Smooth muscle cell (in vitro differentiated cells): Measurements from ENCODE around the gene DGKB. TPM values are rescaled to one million over a fixed set of nuclear protein-coding genes. Genes with fewer than 3 reads are reported as not detected.

Experiments
- DNase-seq: peaks from one replicate; lab custom pipeline; 2025; ENCODE audit not compliant: unreplicated experiment; lab: John Stamatoyannopoulos, UW
- H2AFZ ChIP-seq: fragments of 200-600 bp; sonication (generic); 2 replicates; pipeline ENCODE4 v1.6.0; 2016; ENCODE audit warnings: antibody characterized with exemption, low read depth, mild to moderate bottlenecking
- H3F3A ChIP-seq: fragments of 200-600 bp; sonication (generic); 2 replicates; pipeline ENCODE4 v1.6.0; 2017; ENCODE audit warnings: antibody characterized with exemption, low read depth
- H3K27ac ChIP-seq: fragments of 200-600 bp; sonication (generic); 2 replicates; pipeline ENCODE4 v1.5.1; 2016; ENCODE audit warnings: low read depth, mild to moderate bottlenecking
- H3K27me3 ChIP-seq: fragments of 200-600 bp; sonication (generic); 2 replicates; pipeline ENCODE4 v1.6.1; 2016; ENCODE audit warnings: low read depth, mild to moderate bottlenecking
- H3K36me3 ChIP-seq: fragments of 200-600 bp; sonication (generic); 2 replicates; pipeline ENCODE4 v1.5.1; 2016; ENCODE audit warnings: low read depth
- H3K4me1 ChIP-seq: fragments of 200-600 bp; sonication (generic); 2 replicates; pipeline ENCODE4 v1.5.1; 2016; ENCODE audit warnings: low read depth
- H3K4me2 ChIP-seq: fragments of 200-600 bp; sonication (generic); 2 replicates; pipeline ENCODE4 v1.6.0; 2016; ENCODE audit warnings: mild to moderate bottlenecking
- H3K4me3 ChIP-seq: fragments of 200-600 bp; sonication (generic); 2 replicates; pipeline ENCODE4 v1.5.1; 2016; ENCODE audit warnings: mild to moderate bottlenecking
- H3K79me2 ChIP-seq: fragments of 200-600 bp; sonication (generic); 2 replicates; pipeline ENCODE4 v1.6.0; 2016; ENCODE audit warnings: low read depth, mild to moderate bottlenecking
- H3K9ac ChIP-seq: fragments of 200-600 bp; sonication (generic); 2 replicates; pipeline ENCODE4 v1.6.0; 2016; ENCODE audit warnings: low read depth
- H3K9me3 ChIP-seq: fragments of 200-600 bp; sonication (generic); replicated peaks from 2 replicates; pipeline ENCODE4 v1.5.1; 2016; ENCODE audit warnings: low read depth
- H4K20me1 ChIP-seq: fragments of 200-600 bp; sonication (generic); 2 replicates; pipeline ENCODE4 v1.6.0; 2016; ENCODE audit warnings: low read depth
- WGBS: methylation state at CpG from one replicate; pipeline ENCODE4 v1.1.7; 2016; ENCODE audit warnings: low lambda C conversion rate; 5-methylcytosine and 5-hydroxymethylcytosine counted together
- polyA plus RNA-seq: library from polyadenylated mRNA; unstranded; fragments of >200 nt; fragmentation: Nextera tagmentation; extraction: Ambion mirVana; gene quantifications from 2 replicates; pipeline ENCODE4 v1.2.1, GENCODE V29; 2016
- total RNA-seq: library from RNA; depleted of rRNA; stranded (reverse); fragments of >200 nt; gene quantifications from 2 replicates; pipeline ENCODE4 v1.2.3, GENCODE V29; 2014
- TF ChIP-seq, protein P1 (sequence below): fragments of 200-600 bp; sonication (generic); IDR thresholded peaks from 2 replicates; pipeline ENCODE4 v1.5.1; 2017; ENCODE audit warnings: borderline replicate concordance, mild to moderate bottlenecking, antibody characterized with exemption; ENCODE audit not compliant: insufficient read depth, poor library complexity, severe bottlenecking

Gene DGKB
- total and polyA plus RNA-seq, 2 experiments from 2014 or later: not detected

DNA sequence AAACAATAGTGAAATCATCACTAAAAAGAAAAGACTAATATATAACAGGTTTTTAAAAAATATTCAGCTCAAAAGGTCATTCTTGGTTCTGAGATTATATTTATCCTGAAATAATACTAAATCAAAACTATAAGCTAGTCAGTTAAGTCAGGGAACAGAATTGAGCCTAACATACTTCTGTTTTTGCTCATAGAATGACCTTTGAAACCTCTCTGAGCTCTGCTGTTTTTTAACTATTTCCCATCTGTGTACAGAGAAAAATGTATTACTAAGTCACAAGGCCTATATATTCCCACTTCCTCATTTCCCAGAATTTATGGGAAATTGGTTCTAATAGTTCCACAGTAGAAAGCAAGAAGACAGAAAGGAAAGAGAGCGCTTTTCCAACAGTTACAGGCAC lies 566.3 kb downstream of the DGKB start:
- H2AFZ ChIP-seq: no peak overlapping the region
- no peak overlapping the region for H3K27ac ChIP-seq

DNA sequence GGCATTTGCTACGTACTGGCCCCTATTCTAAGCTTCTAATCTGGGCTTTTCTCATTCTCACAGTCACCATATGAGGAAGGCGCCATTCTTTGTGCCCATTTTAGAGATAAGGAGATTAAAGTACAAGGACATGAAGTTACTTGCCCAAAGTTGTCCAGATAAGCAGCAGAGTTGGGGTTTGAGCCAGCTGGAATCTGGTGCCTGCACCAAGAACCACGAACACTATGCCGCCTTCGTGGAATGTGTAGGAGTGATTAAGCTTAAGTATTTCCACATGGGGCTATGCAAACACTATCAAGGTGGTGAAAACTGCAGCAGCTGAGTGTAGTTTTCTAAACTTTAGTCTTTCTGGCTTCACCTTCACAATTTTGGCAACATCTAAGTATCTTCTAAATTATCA lies 570.4 kb downstream of the DGKB start:
- Histone ChIP-seq H3K27ac (no peak overlapping the region), H3K9ac (no peak overlapping the region), H3K4me2 (no peak overlapping the region), H3K36me3 (no peaks in the 10 kb centered on the region), H3F3A (no peaks in the 10 kb centered on the region), H4K20me1 (no peaks in the 10 kb centered on the region), H3K79me2 (no peaks in the 10 kb centered on the region), H3K4me1 (no peaks in the 10 kb centered on the region), H2AFZ (no peak overlapping the region), H3K9me3 (no peaks in the 10 kb centered on the region), H3K27me3 (no peaks in the 10 kb centered on the region), H3K4me3 (no peak overlapping the region)
- WGBS: 8% methylated on average over 5 of the region's 5 CpGs
- no peak for DNase-seq
- TF ChIP-seq, protein P1, sequence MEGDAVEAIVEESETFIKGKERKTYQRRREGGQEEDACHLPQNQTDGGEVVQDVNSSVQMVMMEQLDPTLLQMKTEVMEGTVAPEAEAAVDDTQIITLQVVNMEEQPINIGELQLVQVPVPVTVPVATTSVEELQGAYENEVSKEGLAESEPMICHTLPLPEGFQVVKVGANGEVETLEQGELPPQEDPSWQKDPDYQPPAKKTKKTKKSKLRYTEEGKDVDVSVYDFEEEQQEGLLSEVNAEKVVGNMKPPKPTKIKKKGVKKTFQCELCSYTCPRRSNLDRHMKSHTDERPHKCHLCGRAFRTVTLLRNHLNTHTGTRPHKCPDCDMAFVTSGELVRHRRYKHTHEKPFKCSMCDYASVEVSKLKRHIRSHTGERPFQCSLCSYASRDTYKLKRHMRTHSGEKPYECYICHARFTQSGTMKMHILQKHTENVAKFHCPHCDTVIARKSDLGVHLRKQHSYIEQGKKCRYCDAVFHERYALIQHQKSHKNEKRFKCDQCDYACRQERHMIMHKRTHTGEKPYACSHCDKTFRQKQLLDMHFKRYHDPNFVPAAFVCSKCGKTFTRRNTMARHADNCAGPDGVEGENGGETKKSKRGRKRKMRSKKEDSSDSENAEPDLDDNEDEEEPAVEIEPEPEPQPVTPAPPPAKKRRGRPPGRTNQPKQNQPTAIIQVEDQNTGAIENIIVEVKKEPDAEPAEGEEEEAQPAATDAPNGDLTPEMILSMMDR: no peak

More for the DNA sequence above, 566.3 kb downstream of the DGKB start:
- TF ChIP-seq, protein P1: no peak
- Histone ChIP-seq H3K4me3 (no peak overlapping the region), H3K4me1 (peaks cover 22% of the 10 kb centered on the region), H3K9me3 (no peaks in the 10 kb centered on the region), H3K79me2 (no peaks in the 10 kb centered on the region), H3K27me3 (no peaks in the 10 kb centered on the region), H3K36me3 (no peaks in the 10 kb centered on the region), H3K4me2 (no peak overlapping the region), H3K9ac (no peak overlapping the region), H3F3A (no peaks in the 10 kb centered on the region), H4K20me1 (no peaks in the 10 kb centered on the region)
- no peak for DNase-seq
- 96% methylated on average over 1 of the region's 1 CpG for WGBS

DNA sequence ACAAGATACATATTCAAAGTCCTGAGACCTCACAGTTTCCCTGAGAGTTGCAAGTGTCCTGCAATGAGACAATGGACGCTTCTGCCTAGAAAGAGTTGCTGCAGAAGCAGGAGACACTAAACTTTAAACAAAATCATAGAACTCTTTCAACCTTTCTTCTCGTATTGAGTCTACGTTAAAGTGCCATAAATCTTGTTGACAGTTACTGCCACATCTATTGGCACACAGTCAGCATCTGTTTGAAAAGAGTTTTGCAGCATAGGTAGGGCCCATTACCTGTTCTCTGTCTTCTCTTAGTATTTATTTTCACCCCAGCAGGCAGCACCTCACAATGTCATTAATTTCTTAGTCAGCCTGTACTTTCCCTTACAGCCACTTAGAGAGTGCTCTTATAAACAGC lies 577.8 kb downstream of the DGKB start:
- no peak overlapping the region for H3K27ac ChIP-seq

DNA sequence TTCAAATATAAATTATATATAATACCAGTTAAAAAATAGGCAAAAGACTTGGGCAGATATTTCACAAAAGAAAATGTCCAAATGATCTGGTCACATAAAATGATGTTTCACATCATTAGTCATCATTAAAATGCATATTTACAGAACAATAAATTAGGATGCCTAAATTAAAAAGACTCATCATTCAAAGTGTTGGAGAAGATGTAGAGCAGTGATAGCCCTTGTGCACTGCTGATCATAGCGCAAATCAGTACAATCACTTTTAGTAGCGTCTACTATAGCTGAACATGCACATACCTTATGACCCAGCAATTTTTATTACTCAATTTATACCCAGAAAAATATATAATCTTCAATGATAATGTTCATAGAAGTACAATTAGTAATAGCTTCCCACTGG lies 579.8 kb downstream of the DGKB start:
- WGBS: 97% methylated on average over 2 of the region's 2 CpGs
- DNase-seq: no peak

More for the DNA sequence above, 577.8 kb downstream of the DGKB start:
- Histone ChIP-seq H3K9ac (no peak overlapping the region), H3K27me3 (no peaks in the 10 kb centered on the region), H3K4me2 (no peak overlapping the region), H3K36me3 (no peaks in the 10 kb centered on the region), H3F3A (no peaks in the 10 kb centered on the region), H4K20me1 (no peaks in the 10 kb centered on the region), H3K79me2 (no peaks in the 10 kb centered on the region), H3K4me3 (no peak overlapping the region), H3K9me3 (no peaks in the 10 kb centered on the region), H2AFZ (no peak overlapping the region), H3K4me1 (no peaks in the 10 kb centered on the region)
- no peak for DNase-seq
- 51% methylated on average over 3 of the region's 3 CpGs for WGBS
- TF ChIP-seq, protein P1: no peak

More for the DNA sequence above, 579.8 kb downstream of the DGKB start:
- TF ChIP-seq, protein P1: no peak
- H3K4me2 ChIP-seq: no peak overlapping the region
- H3K27me3 ChIP-seq: no peaks in the 10 kb centered on the region
- H3K9me3 ChIP-seq: no peaks in the 10 kb centered on the region
- no peaks in the 10 kb centered on the region for H3K4me1 ChIP-seq
- no peaks in the 10 kb centered on the region for H3K36me3 ChIP-seq
- H3K79me2 ChIP-seq: no peaks in the 10 kb centered on the region
- H3K4me3 ChIP-seq: no peak overlapping the region
- no peak overlapping the region for H3K9ac ChIP-seq
- H3F3A ChIP-seq: no peaks in the 10 kb centered on the region
- H2AFZ ChIP-seq: no peak overlapping the region
- H4K20me1 ChIP-seq: no peaks in the 10 kb centered on the region
- H3K27ac ChIP-seq: no peak overlapping the region
